Thyroid gland (tissue), 4 donors: ENCODE results near the gene RANBP9. TPM values are rescaled to one million over a fixed set of nuclear protein-coding genes. Genes with fewer than 3 reads are reported as not detected.

Experiments used
- DNase-seq, 2 donors: peaks; one replicate each; pipeline ENCODE4 v3.0.0-alpha.2; 2019
- H3K27ac ChIP-seq, 3 donors: fragments of 200-600 bp; sonication (generic); 1 replicate in 2 of 3; 2 replicates in 1 of 3; pipeline ENCODE4 v1.5.1; 2016 to 2019; ENCODE audit warnings: mild to moderate bottlenecking in 1 of 3, moderate library complexity in 1 of 3
- H3K27me3 ChIP-seq: fragments of 200-600 bp; sonication (generic); one replicate; pipeline ENCODE4 v1.5.1; 2019
- H3K36me3 ChIP-seq, 2 donors: fragments of 200-600 bp; sonication (generic); one replicate each; pipeline ENCODE4 v1.5.1; 2016 to 2019
- H3K4me1 ChIP-seq, 2 donors: fragments of 200-600 bp; sonication (generic); one replicate each; pipeline ENCODE4 v1.5.1; 2017 to 2019
- H3K4me3 ChIP-seq, 3 donors: fragments of 200-600 bp; sonication (generic); replicated peaks in 1 of 3; 1 replicate in 2 of 3; 2 replicates in 1 of 3; pipeline ENCODE4 v1.5.1; 2016; ENCODE audit warnings: mild to moderate bottlenecking in 1 of 3
- H3K9me3 ChIP-seq: fragments of 200-600 bp; sonication (generic); one replicate; pipeline ENCODE4 v1.5.1; 2017
- CTCF ChIP-seq, 6 experiments: fragments of 200-600 bp in 3 of 6; fragments of 450-650 bp in 3 of 6; sonication (generic) in 3 of 6; IDR thresholded peaks; one replicate each; pipeline ENCODE4 v1.5.1; 2016 to 2019; ENCODE audit warnings: antibody characterized with exemption in 6 of 6, mild to moderate bottlenecking in 2 of 6, inconsistent platforms in 1 of 6, moderate library complexity in 1 of 6
- POLR2A ChIP-seq, 2 donors: fragments of 450-650 bp; IDR thresholded peaks; one replicate each; pipeline ENCODE4 v1.6.1; 2017; ENCODE audit warnings: antibody characterized with exemption in 2 of 2, mild to moderate bottlenecking in 2 of 2, moderate library complexity in 1 of 2
- WGBS, 2 donors: methylation state at CpG; one replicate each; pipeline ENCODE4 v1.1.5; 2017; 5-methylcytosine and 5-hydroxymethylcytosine counted together
- intact Hi-C: fragments of 100-400 bp; cut with DNase I; formaldehyde crosslinking; loops from one replicate; pipeline ENCODE4 v1.15.1; 2023
- total RNA-seq, 4 donors: library from RNA; depleted of rRNA; stranded (reverse); fragments of >200 nt; gene quantifications; one replicate each; pipeline ENCODE4 v1.2.3, GENCODE V29; 2016

RANBP9 gene
- total RNA-seq, 4 donors from 2014 or later: 26.8 to 42.6 (median 32.4) TPM

GRCh38 chr6:13681305-13682061, 30.2 kb downstream of the RANBP9 start:
- H3K27me3 ChIP-seq: no peaks in the 10 kb centered on the region
- no peaks in the 10 kb centered on the region for H3K36me3 ChIP-seq
- no peak overlapping the region for H3K27ac ChIP-seq
- no peaks in the 10 kb centered on the region for H3K9me3 ChIP-seq
- H3K4me3 ChIP-seq: no peak overlapping the region
- TF ChIP-seq CTCF (IDR thresholded peaks at IDR 0.05) (no peak), POLR2A (IDR thresholded peaks at IDR 0.05) (no peak)
- no peaks in the 10 kb centered on the region for H3K4me1 ChIP-seq
- no peak for DNase-seq
- intact Hi-C loops: no loop called here
- WGBS, 2 donors: 87 to 89% methylated on average over 7 of the region's 7 CpGs

GRCh38 chr6:13680448-13680968, 31.1 kb downstream of the RANBP9 start:
- Histone ChIP-seq H3K27me3 (no peaks in the 10 kb centered on the region), H3K27ac (no peak overlapping the region), H3K4me3 (no peak overlapping the region), H3K4me1 (no peaks in the 10 kb centered on the region), H3K9me3 (no peaks in the 10 kb centered on the region), H3K36me3 (no peaks in the 10 kb centered on the region)
- no peak for TF ChIP-seq CTCF (IDR thresholded peaks at IDR 0.05)
- TF ChIP-seq POLR2A (IDR thresholded peaks at IDR 0.05): no peak
- intact Hi-C loops: no loop called here
- no peak for DNase-seq
- 97% methylated on average over 6 of the region's 6 CpGs for WGBS, 2 donors

GRCh38 chr6:13679996-13680395, 31.6 kb downstream of the RANBP9 start:
- intact Hi-C loops: no loop called here
- no peak for TF ChIP-seq CTCF (IDR thresholded peaks at IDR 0.05)
- Histone ChIP-seq H3K4me1 (no peaks in the 10 kb centered on the region), H3K9me3 (no peaks in the 10 kb centered on the region), H3K27me3 (no peaks in the 10 kb centered on the region), H3K36me3 (no peaks in the 10 kb centered on the region), H3K4me3 (no peak overlapping the region), H3K27ac (no peak overlapping the region)
- no peak for DNase-seq
- 93 to 95% methylated on average over 2 of the region's 2 CpGs for WGBS, 2 donors

- Histone ChIP-seq H3K27me3 (no peaks in the 10 kb centered on the region), H3K4me3 (no peak overlapping the region), H3K36me3 (no peaks in the 10 kb centered on the region), H3K4me1 (no peaks in the 10 kb centered on the region), H3K9me3 (no peaks in the 10 kb centered on the region), H3K27ac (no peak overlapping the region)
- 69 to 74% methylated on average over 4 of the region's 4 CpGs for WGBS, 2 donors
- intact Hi-C loops: no loop called here
- no peak for TF ChIP-seq CTCF (IDR thresholded peaks at IDR 0.05)
- TF ChIP-seq POLR2A (IDR thresholded peaks at IDR 0.05): no peak
- DNase-seq: no peak
Observed at GRCh38 chr6:13678255-13678983, 33.2 kb downstream of the RANBP9 start.

- TF ChIP-seq POLR2A (IDR thresholded peaks at IDR 0.05) (no peak), CTCF (IDR thresholded peaks at IDR 0.05) (no peak)
- Histone ChIP-seq H3K4me1 (no peaks in the 10 kb centered on the region), H3K4me3 (no peak overlapping the region), H3K36me3 (no peaks in the 10 kb centered on the region), H3K27ac (no peak overlapping the region), H3K9me3 (no peaks in the 10 kb centered on the region), H3K27me3 (no peaks in the 10 kb centered on the region)
- WGBS, 2 donors: 80 to 87% methylated on average over 3 of the region's 3 CpGs
- DNase-seq: no peak
- intact Hi-C loops: no loop called here
Observed at GRCh38 chr6:13677878-13678254, 33.8 kb downstream of the RANBP9 start.
